Activated T-cell treated with anti-CD3 and anti-CD28 coated beads, Interleukin-2, amount 50 U/mL, for 24 hours (primary cell): ENCODE results near the gene WDR20.
A peak's percentile ranks its signal among the peaks of the same experiment; 100 is the strongest.

Experiments
- DNase-seq: peaks from one replicate; pipeline ENCODE4 v3.0.0-alpha.2; 2020
- H3K27ac Mint-ChIP-seq: 2 replicates; pipeline ENCODE4 v1.8.0; 2020; ENCODE audit warnings: mild to moderate bottlenecking, mixed read lengths
- H3K27me3 Mint-ChIP-seq: 2 replicates; pipeline ENCODE4 v1.8.0; 2020; ENCODE audit warnings: mixed read lengths
- H3K36me3 Mint-ChIP-seq: 2 replicates; pipeline ENCODE4 v1.8.0; 2020; ENCODE audit warnings: low read depth, mixed read lengths
- H3K4me1 Mint-ChIP-seq: 2 replicates; pipeline ENCODE4 v1.8.0; 2020; ENCODE audit warnings: low read depth, mixed read lengths
- H3K4me3 Mint-ChIP-seq: 2 replicates; pipeline ENCODE4 v1.8.0; 2020; ENCODE audit warnings: mild to moderate bottlenecking, moderate library complexity, mixed read lengths
- H3K9me3 Mint-ChIP-seq: 2 replicates; pipeline ENCODE4 v1.8.0; 2020; ENCODE audit warnings: mixed read lengths

WDR20 gene

GRCh38 chr14:102188187-102188586 lies 48.5 kb downstream of the WDR20 start:
- no peak overlapping the region for H3K27ac Mint-ChIP-seq
- peaks cover 65% of the 10 kb centered on the region for H3K4me1 Mint-ChIP-seq
- peaks cover 6% of the 10 kb centered on the region for H3K36me3 Mint-ChIP-seq

DNA sequence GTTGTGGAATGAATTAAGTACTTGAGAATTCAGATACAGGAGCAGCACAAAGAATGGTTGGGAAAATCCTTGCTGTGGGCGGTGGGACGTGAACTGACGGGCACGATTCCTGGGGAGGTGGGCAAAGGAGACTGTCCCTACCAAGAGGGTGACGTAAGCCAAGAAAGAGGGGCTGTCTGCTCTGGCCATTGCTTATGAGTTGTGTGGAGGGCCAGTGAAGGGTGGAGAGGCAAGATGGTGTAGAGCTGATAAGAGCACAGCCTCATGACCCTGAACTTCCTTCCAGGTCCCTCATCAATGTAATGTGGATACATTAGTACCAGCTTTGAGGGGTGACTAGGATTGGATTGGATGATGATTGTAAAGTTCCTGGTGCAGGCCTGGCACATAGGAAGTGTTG lies 50.2 kb downstream of the WDR20 start:
- Mint-ChIP-seq H3K9me3 (no peaks in the 10 kb centered on the region), H3K27ac (no peak overlapping the region), H3K27me3 (no peaks in the 10 kb centered on the region), H3K4me3 (no peak overlapping the region), H3K4me1 (peaks cover 59% of the 10 kb centered on the region), H3K36me3 (peaks cover 9% of the 10 kb centered on the region)
- no peak for DNase-seq

More at GRCh38 chr14:102188187-102188586, 48.5 kb downstream of the WDR20 start:
- H3K27me3 Mint-ChIP-seq: no peaks in the 10 kb centered on the region
- no peaks in the 10 kb centered on the region for H3K9me3 Mint-ChIP-seq
- DNase-seq: no peak
- H3K4me3 Mint-ChIP-seq: no peak overlapping the region

DNA sequence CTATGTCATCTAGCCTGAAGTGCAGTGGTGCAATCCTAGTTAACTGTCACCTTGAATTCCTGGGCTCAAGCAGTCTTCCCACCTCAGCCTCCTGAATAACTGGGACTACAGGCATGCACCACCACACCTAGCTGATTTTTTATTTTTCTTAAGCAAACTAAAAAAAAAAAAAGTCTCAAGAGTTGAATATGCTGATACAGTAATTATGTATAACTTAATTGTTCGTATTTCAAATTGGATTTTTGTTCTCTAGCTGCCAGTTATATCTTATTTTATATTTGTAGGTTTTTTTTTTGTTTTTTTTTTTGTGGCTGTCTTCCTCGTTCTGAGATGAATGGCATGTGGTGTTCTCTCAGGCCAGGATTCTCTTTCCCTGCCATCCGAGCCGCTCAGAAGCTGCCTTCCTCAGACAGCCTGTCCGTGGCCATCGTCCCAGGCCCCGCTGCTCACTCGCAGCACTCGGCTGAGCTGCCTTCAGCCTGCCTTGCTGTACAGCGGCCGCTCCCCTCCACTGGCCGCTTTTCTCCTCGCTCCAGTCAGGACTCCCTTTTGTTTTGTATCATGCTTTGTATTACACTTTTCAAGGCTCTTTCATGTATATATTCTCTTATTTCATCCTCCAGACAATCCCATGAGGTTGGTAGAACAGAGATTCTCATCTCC lies 53.3 kb downstream of the WDR20 start:
- H3K27ac Mint-ChIP-seq: peak overlapping the region; percentile 33
- H3K4me3 Mint-ChIP-seq: no peak overlapping the region

GRCh38 chr14:102194856-102195255 lies 55.2 kb downstream of the WDR20 start:
- Mint-ChIP-seq H3K9me3 (no peaks in the 10 kb centered on the region), H3K27me3 (no peaks in the 10 kb centered on the region), H3K36me3 (peaks cover 53% of the 10 kb centered on the region), H3K27ac (no peak overlapping the region), H3K4me1 (peaks cover 72% of the 10 kb centered on the region), H3K4me3 (no peak overlapping the region)
- DNase-seq: no peak

More for the DNA sequence above, 53.3 kb downstream of the WDR20 start:
- DNase-seq: no peak
- no peaks in the 10 kb centered on the region for H3K27me3 Mint-ChIP-seq
- H3K9me3 Mint-ChIP-seq: no peaks in the 10 kb centered on the region
- H3K36me3 Mint-ChIP-seq: peaks cover 35% of the 10 kb centered on the region
- peaks cover 59% of the 10 kb centered on the region for H3K4me1 Mint-ChIP-seq

DNA sequence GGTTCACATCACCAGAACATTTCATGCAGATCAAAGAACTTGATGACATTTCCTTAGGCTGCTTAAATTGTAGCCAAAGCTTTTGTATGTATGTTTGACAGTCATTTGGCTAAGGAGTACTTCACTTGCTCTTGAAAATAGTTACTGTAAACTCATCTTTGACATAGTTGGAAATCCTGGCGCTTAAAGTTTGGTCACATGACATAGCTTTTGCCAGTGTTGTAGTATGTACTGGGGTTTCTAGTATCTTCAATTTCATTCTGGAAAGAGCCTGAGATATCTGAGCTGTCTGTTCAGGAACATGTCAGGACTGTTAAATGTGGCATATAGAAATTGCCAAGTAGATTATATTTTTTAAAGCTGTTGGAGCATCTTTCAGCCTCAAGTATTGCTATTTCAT lies 55.7 kb downstream of the WDR20 start:
- H3K27ac Mint-ChIP-seq: no peak overlapping the region
- peaks cover 59% of the 10 kb centered on the region for H3K36me3 Mint-ChIP-seq
- no peak for DNase-seq
- H3K4me1 Mint-ChIP-seq: peaks cover 74% of the 10 kb centered on the region
- no peaks in the 10 kb centered on the region for H3K27me3 Mint-ChIP-seq
- no peak overlapping the region for H3K4me3 Mint-ChIP-seq
- no peaks in the 10 kb centered on the region for H3K9me3 Mint-ChIP-seq

DNA sequence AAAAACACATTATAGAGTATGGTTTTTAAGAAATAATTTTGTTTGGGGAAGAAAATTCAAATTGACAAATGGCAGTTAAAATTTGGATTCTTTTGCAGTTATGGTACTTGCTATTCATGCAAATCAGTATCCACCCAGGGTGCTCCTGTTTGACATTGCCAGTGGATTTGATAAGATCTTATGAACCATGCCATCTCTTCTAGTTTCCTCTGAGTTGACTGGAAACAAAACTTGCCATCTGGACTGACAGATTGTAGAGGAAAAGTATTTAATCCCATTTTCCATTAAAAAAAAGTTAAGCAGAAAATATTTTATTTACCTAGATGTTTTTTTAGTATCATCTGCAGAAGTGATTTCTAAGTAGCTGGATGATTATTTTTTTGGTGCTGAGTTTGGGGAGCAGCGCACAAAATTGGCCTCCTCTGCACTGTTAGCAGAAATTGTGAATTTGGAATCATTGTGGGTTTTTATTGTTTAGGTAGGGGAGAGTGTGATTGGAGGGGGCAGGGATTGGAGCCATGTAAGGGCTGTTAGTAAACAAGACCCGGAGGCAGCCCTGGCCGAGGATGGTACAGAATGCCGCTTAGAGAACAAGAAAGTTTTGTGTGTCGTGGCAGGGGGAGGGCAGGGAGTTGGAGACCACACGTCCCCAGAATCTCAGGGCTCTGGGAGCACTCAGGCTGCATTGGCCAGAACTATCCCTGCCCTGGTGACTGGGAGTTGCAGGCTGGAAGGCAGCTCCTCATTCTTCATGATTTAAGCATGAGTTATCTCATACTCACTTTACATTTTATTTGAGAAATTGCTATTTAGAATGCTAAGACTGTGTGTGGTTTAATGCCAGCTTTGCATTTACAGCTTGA lies 56.6 kb downstream of the WDR20 start:
- no peak for DNase-seq
- Mint-ChIP-seq H3K4me1 (peaks cover 77% of the 10 kb centered on the region), H3K27me3 (no peaks in the 10 kb centered on the region), H3K36me3 (peaks cover 63% of the 10 kb centered on the region), H3K4me3 (no peak overlapping the region), H3K27ac (peak overlapping the region; percentile 44), H3K9me3 (no peaks in the 10 kb centered on the region)

GRCh38 chr14:102196902-102197230 lies 57.2 kb downstream of the WDR20 start:
- H3K27ac Mint-ChIP-seq: peak overlapping the region; percentile 48
- H3K4me1 Mint-ChIP-seq: peaks cover 79% of the 10 kb centered on the region
- no peak overlapping the region for H3K4me3 Mint-ChIP-seq
- no peaks in the 10 kb centered on the region for H3K27me3 Mint-ChIP-seq
- DNase-seq: no peak
- peaks cover 69% of the 10 kb centered on the region for H3K36me3 Mint-ChIP-seq
- H3K9me3 Mint-ChIP-seq: no peaks in the 10 kb centered on the region

DNA sequence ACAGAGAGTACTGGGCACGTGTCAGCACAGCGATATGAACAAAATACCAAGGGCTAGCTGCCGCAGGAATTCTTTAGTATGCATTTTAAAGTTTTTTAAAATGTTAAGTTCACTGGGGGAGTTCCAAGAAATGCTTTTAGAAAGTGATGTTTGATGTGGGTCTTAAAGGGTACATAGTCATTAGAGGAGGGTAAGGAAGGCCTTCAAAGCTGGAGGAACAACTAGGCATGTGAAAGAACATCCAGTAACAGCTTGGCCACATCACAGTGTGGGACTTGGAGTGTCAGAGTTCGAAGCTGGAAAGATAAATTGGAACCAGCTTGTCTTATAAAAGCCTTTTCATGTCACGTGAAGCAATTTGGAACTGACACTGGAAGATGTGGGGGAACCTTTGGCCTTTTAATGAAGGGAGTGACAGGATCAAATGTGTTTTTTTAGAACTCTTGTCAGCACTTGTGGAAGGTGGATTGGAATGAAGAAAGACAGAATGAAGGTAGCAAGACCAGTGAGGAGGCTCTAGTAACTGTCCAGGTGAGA lies 57.7 kb downstream of the WDR20 start:
- Mint-ChIP-seq H3K9me3 (no peaks in the 10 kb centered on the region), H3K4me3 (no peak overlapping the region), H3K27ac (peak overlapping the region; percentile 48), H3K36me3 (peaks cover 71% of the 10 kb centered on the region), H3K27me3 (no peaks in the 10 kb centered on the region), H3K4me1 (peaks cover 82% of the 10 kb centered on the region)
- no peak for DNase-seq

- no peak for DNase-seq
- Mint-ChIP-seq H3K36me3 (peaks cover 80% of the 10 kb centered on the region), H3K4me3 (peak overlapping the region; percentile 0), H3K27ac (peak overlapping the region; percentile 87), H3K9me3 (no peaks in the 10 kb centered on the region), H3K4me1 (peaks cover 60% of the 10 kb centered on the region), H3K27me3 (no peaks in the 10 kb centered on the region)
Measured at GRCh38 chr14:102200690-102201352, 61.1 kb downstream of the WDR20 start.

- no peaks in the 10 kb centered on the region for H3K27me3 Mint-ChIP-seq
- H3K4me3 Mint-ChIP-seq: peak overlapping the region; percentile 0
- peak overlapping the region; percentile 87 for H3K27ac Mint-ChIP-seq
- H3K9me3 Mint-ChIP-seq: no peaks in the 10 kb centered on the region
- H3K36me3 Mint-ChIP-seq: peaks cover 79% of the 10 kb centered on the region
- peaks cover 56% of the 10 kb centered on the region for H3K4me1 Mint-ChIP-seq
- no peak for DNase-seq
Measured at GRCh38 chr14:102201353-102201738, 61.6 kb downstream of the WDR20 start.

DNA sequence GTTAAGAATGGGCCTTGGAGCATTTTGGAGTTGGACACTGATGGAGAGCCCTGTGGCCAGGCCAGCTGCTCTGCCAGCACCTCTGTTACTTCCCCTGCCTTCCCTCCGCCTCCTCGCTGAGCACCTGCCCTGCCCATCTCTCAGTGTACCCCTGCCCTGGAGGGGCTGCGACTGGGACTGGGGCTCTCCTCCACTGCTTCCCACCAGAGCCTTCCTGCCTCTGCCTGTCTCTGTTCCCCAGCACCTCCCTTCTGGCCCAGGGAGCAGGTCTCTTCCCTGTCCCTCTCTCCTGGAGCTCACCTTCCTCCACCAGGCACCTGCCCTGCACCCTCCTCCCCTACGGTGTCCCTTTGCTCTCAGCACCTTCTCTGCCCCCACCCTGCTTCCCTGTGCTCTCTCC lies 62.1 kb downstream of the WDR20 start:
- H3K4me1 Mint-ChIP-seq: peaks cover 52% of the 10 kb centered on the region
- no peak overlapping the region for H3K4me3 Mint-ChIP-seq
- H3K36me3 Mint-ChIP-seq: peaks cover 79% of the 10 kb centered on the region
- no peak for DNase-seq
- peak overlapping the region; percentile 87 for H3K27ac Mint-ChIP-seq
- H3K27me3 Mint-ChIP-seq: no peaks in the 10 kb centered on the region
- no peaks in the 10 kb centered on the region for H3K9me3 Mint-ChIP-seq

DNA sequence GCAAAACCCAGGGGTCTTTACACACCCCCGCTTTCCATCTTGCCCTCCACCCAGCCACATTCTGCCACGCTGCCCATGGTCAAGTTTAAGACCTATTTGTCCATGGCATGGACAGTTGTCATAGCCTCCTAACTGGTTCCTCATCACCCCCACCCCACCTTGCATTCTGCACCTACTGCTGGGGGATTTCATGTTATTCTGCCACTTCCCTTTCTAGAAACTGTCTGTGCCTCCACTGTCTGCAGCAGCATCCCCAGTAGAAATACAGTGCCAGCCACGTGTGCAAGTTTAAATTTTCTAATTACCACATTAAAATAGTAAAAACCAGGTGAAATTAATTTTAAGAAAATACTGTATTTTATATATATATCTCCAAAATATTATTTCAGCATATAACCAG lies 63.2 kb downstream of the WDR20 start:
- peaks cover 40% of the 10 kb centered on the region for H3K4me1 Mint-ChIP-seq
- no peak overlapping the region for H3K27ac Mint-ChIP-seq
- no peaks in the 10 kb centered on the region for H3K9me3 Mint-ChIP-seq
- DNase-seq: no peak
- H3K27me3 Mint-ChIP-seq: no peaks in the 10 kb centered on the region
- no peak overlapping the region for H3K4me3 Mint-ChIP-seq
- H3K36me3 Mint-ChIP-seq: peaks cover 77% of the 10 kb centered on the region

- no peak overlapping the region for H3K27ac Mint-ChIP-seq
Measured at GRCh38 chr14:102203382-102203781, 63.7 kb downstream of the WDR20 start.

DNA sequence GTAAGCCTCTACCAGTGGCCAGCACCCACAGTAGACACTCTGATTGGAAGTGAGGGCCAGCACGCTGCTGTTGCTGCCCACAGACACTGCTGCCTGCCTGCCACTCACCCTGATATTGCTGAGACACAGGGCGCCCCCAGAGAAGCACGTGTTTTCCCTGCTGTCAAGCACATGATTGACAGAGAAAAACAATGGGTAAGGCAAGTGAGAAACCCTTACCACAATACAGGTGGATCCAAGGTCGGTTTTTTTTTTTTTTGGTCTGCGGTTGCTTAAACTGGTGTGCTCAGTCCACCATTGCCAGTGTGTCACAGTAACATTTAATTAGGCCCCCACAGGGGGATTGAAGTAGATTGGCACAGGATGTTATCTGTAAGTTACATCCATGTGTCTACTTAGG lies 65.9 kb downstream of the WDR20 start:
- Mint-ChIP-seq H3K4me1 (peaks cover 17% of the 10 kb centered on the region), H3K4me3 (no peak overlapping the region), H3K27ac (peak overlapping the region; percentile 1), H3K27me3 (no peaks in the 10 kb centered on the region), H3K9me3 (no peaks in the 10 kb centered on the region), H3K36me3 (peaks cover 75% of the 10 kb centered on the region)
- DNase-seq: no peak

More at GRCh38 chr14:102203382-102203781, 63.7 kb downstream of the WDR20 start:
- Mint-ChIP-seq H3K36me3 (peaks cover 77% of the 10 kb centered on the region), H3K4me3 (no peak overlapping the region), H3K9me3 (no peaks in the 10 kb centered on the region), H3K4me1 (peaks cover 38% of the 10 kb centered on the region), H3K27me3 (no peaks in the 10 kb centered on the region)
- no peak for DNase-seq
